NB4 (cell line): ENCODE results near the gene NUFIP2.

Source experiments
- MAX ChIP-seq: IDR thresholded peaks from 2 replicates; pipeline ENCODE4 v1.6.1; 2011; ENCODE audit warnings: low read depth, low read length
- POLR2A ChIP-seq: IDR thresholded peaks from 2 replicates; pipeline ENCODE4 v1.6.1; 2011; ENCODE audit warnings: mild to moderate bottlenecking; ENCODE audit not compliant: insufficient read length; ENCODE audit errors: extremely low read depth
- TF ChIP-seq, protein P1 (sequence below): IDR thresholded peaks from one replicate; pipeline ENCODE4 v1.5.1; 2012; ENCODE audit warnings: low read depth, low read length

GRCh38 chr17:29240968-29241963 lies 52.7 kb downstream of the NUFIP2 start:
- TF ChIP-seq, protein P1, sequence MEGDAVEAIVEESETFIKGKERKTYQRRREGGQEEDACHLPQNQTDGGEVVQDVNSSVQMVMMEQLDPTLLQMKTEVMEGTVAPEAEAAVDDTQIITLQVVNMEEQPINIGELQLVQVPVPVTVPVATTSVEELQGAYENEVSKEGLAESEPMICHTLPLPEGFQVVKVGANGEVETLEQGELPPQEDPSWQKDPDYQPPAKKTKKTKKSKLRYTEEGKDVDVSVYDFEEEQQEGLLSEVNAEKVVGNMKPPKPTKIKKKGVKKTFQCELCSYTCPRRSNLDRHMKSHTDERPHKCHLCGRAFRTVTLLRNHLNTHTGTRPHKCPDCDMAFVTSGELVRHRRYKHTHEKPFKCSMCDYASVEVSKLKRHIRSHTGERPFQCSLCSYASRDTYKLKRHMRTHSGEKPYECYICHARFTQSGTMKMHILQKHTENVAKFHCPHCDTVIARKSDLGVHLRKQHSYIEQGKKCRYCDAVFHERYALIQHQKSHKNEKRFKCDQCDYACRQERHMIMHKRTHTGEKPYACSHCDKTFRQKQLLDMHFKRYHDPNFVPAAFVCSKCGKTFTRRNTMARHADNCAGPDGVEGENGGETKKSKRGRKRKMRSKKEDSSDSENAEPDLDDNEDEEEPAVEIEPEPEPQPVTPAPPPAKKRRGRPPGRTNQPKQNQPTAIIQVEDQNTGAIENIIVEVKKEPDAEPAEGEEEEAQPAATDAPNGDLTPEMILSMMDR: no peak
- TF ChIP-seq POLR2A (no peak), MAX (no peak)
